Caco-2 (cell line): ENCODE measurements around the gene ARHGDIA. TPM values are rescaled to one million over a fixed set of nuclear protein-coding genes. Genes with fewer than 3 reads are reported as not detected.
A peak's percentile ranks its signal among the peaks of the same experiment; 100 is the strongest.

Experiments used
- BruUV-seq: library from RNA; stranded (reverse); fragments of 400-500 nt; replicated peaks from 2 replicates; lab custom pipeline; 2021; lab: Mats Ljungman, UMichigan
- CTCF ChIA-PET: fragments of 300-600 bp; sonication (Branson Sonifier 250); formaldehyde crosslinking; loops from one replicate; lab custom pipeline; 2022; ENCODE audit warnings: antibody characterized with exemption; lab: Charles Lee
- POLR2A ChIA-PET: fragments of 300-600 bp; sonication (Branson Sonifier 250); formaldehyde crosslinking; loops from one replicate; lab custom pipeline; 2022; ENCODE audit warnings: antibody characterized with exemption; lab: Charles Lee
- DNase-seq, 2 experiments: peaks; one replicate each; pipeline versions ENCODE4 v3.0.0 to v3.0.0-alpha.2; 2020 to 2022
- H3K27me3 ChIP-seq: replicated peaks from 2 replicates; pipeline ENCODE4 v1.6.0; 2011; ENCODE audit warnings: low read length; ENCODE audit not compliant: control insufficient read depth, insufficient read depth
- H3K36me3 ChIP-seq: 2 replicates; pipeline ENCODE4 v1.5.1; 2011; ENCODE audit warnings: low read length; ENCODE audit not compliant: control insufficient read depth, insufficient read depth
- H3K4me1 ChIP-seq: fragments of 250-450 bp; sonication (Bioruptor Pico); 2 replicates; pipeline ENCODE4 v1.5.1; 2020; ENCODE audit warnings: mild to moderate bottlenecking
- H3K4me3 ChIP-seq: 2 replicates; pipeline ENCODE4 v1.5.1; 2011; ENCODE audit warnings: low read depth, mild to moderate bottlenecking, control low read depth, low read length
- H3K9me3 ChIP-seq: fragments of 250-450 bp; sonication (Bioruptor Pico); 2 replicates; pipeline ENCODE4 v1.5.1; 2020; ENCODE audit warnings: mild to moderate bottlenecking, moderate library complexity
- H3K27ac Mint-ChIP-seq: one replicate; pipeline ENCODE4 v1.8.0; 2022; ENCODE audit warnings: mixed read lengths; ENCODE audit not compliant: unreplicated experiment
- H3K27me3 Mint-ChIP-seq: one replicate; pipeline ENCODE4 v1.8.0; 2022; ENCODE audit warnings: mixed read lengths; ENCODE audit not compliant: insufficient read depth, unreplicated experiment
- H3K36me3 Mint-ChIP-seq: one replicate; pipeline ENCODE4 v1.8.0; 2022; ENCODE audit warnings: mild to moderate bottlenecking, mixed read lengths; ENCODE audit not compliant: insufficient read depth, unreplicated experiment
- H3K4me1 Mint-ChIP-seq: one replicate; pipeline ENCODE4 v1.8.0; 2022; ENCODE audit warnings: low read depth, mixed read lengths; ENCODE audit not compliant: unreplicated experiment
- H3K4me3 Mint-ChIP-seq: one replicate; pipeline ENCODE4 v1.8.0; 2022; ENCODE audit warnings: mild to moderate bottlenecking, moderate library complexity, mixed read lengths; ENCODE audit not compliant: unreplicated experiment
- H3K9me3 Mint-ChIP-seq: one replicate; pipeline ENCODE4 v1.8.0; 2022; ENCODE audit warnings: mixed read lengths; ENCODE audit not compliant: unreplicated experiment
- intact Hi-C: fragments of 100-400 bp; cut with micrococcal nuclease; formaldehyde crosslinking; loops from one replicate; pipeline ENCODE4 v1.10.0; 2022; ENCODE audit not compliant: unreplicated experiment
- total RNA-seq: library from RNA; stranded (reverse); gene quantifications from 2 replicates; pipeline ENCODE4 v1.2.3, GENCODE V29; 2022
- TF ChIP-seq, protein P1 (sequence below), 2 experiments: fragments of 200-600 bp in 1 of 2; IDR thresholded peaks; 1 replicate in 1 of 2; 2 replicates in 1 of 2; pipeline versions ENCODE4 v1.5.1 to v1.8.0; 2011 to 2022; ENCODE audit warnings: antibody characterized with exemption in 1 of 2, control low read depth in 1 of 2, inconsistent platforms in 1 of 2, low read depth in 1 of 2, low read length in 1 of 2, mild to moderate bottlenecking in 1 of 2, moderate library complexity in 1 of 2; ENCODE audit not compliant: insufficient read depth in 1 of 2, severe bottlenecking in 1 of 2, unreplicated experiment in 1 of 2

ARHGDIA gene
- total RNA-seq, 1 experiment from 2014 or later = 253 TPM

DNA sequence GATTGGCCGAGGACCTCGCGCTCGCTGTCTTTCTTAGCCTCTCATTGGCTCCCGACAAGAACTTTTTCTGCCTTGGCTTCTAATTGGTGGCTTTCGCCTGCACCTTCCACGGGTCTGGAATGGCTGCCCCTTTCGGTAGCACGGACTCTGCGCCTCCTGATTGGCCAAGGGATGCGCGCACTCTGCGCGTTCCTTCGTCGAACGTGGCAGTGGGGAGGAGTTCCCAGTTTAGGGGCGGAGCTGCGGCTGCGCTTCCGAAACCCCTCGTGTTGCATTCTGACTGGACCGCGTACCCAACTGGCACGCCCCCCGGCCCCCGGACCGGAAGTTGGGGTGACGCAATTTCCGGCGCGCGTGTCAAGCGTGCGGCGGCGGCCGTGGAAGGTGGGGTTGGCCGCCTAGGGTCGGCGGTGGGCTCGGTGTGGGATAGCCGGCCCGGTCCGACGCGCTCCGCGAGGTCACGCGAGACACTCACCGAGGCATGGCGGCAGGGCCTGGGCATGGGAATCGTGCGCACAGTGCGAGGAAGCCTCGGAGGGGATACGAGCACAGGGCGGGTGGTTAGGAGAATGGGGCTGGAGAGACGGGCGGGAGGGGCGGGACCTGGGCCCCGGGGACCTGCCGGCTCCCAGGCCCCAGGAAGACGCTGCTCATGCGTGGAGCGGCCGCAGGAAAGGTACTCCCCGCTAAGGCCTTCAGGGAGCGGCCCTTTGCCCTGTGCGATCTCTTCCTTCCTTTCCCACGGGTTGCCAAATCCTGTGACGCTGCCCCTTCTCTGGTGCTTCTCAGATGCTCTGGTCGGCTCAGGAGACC lies 10.2 kb downstream of the ARHGDIA start:
- H3K27me3 Mint-ChIP-seq = no peaks in the 10 kb centered on the region
- H3K27ac Mint-ChIP-seq = peak overlapping the region; percentile 94
- TSS peak; percentile 47 for BruUV-seq
- Histone ChIP-seq H3K36me3 (peaks cover 6% of the 10 kb centered on the region), H3K27me3 (no peaks in the 10 kb centered on the region), H3K4me1 (peaks cover 17% of the 10 kb centered on the region), H3K9me3 (no peaks in the 10 kb centered on the region), H3K4me3 (peak overlapping the region; percentile 61)
- H3K9me3 Mint-ChIP-seq = no peaks in the 10 kb centered on the region
- TF ChIP-seq, protein P1, sequence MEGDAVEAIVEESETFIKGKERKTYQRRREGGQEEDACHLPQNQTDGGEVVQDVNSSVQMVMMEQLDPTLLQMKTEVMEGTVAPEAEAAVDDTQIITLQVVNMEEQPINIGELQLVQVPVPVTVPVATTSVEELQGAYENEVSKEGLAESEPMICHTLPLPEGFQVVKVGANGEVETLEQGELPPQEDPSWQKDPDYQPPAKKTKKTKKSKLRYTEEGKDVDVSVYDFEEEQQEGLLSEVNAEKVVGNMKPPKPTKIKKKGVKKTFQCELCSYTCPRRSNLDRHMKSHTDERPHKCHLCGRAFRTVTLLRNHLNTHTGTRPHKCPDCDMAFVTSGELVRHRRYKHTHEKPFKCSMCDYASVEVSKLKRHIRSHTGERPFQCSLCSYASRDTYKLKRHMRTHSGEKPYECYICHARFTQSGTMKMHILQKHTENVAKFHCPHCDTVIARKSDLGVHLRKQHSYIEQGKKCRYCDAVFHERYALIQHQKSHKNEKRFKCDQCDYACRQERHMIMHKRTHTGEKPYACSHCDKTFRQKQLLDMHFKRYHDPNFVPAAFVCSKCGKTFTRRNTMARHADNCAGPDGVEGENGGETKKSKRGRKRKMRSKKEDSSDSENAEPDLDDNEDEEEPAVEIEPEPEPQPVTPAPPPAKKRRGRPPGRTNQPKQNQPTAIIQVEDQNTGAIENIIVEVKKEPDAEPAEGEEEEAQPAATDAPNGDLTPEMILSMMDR (IDR thresholded peaks at IDR 0.05; ENCODE audit: insufficient read depth in 1 of 2, low read depth in 1 of 2, low read length in 1 of 2, severe bottlenecking in 1 of 2, unreplicated experiment in 1 of 2) = no peak
- CTCF ChIA-PET = interaction anchor here (1.1 kb wide), 1 partner anchor 54 kb away, joined by 4 read pairs; no protein-coding TSS in a partner anchor
- POLR2A ChIA-PET = interaction anchor here (0.5 to 1.2 kb wide), 9 partner anchors 9 to 494 kb away, joined by 3 to 7 read pairs (median 3); partner anchors contain the start of genes ALYREF, DCXR and MCRIP1
- intact Hi-C loops = loop anchor here (1.0 kb wide), 2 partner anchors 11 to 28 kb away; partner anchors contain the start of gene MCRIP1
- peak; percentile 99 to 100 for DNase-seq
- peaks cover 18% of the 10 kb centered on the region for H3K4me1 Mint-ChIP-seq
- peak overlapping the region; percentile 89 for H3K4me3 Mint-ChIP-seq
- H3K36me3 Mint-ChIP-seq = peaks cover 98% of the 10 kb centered on the region

DNA sequence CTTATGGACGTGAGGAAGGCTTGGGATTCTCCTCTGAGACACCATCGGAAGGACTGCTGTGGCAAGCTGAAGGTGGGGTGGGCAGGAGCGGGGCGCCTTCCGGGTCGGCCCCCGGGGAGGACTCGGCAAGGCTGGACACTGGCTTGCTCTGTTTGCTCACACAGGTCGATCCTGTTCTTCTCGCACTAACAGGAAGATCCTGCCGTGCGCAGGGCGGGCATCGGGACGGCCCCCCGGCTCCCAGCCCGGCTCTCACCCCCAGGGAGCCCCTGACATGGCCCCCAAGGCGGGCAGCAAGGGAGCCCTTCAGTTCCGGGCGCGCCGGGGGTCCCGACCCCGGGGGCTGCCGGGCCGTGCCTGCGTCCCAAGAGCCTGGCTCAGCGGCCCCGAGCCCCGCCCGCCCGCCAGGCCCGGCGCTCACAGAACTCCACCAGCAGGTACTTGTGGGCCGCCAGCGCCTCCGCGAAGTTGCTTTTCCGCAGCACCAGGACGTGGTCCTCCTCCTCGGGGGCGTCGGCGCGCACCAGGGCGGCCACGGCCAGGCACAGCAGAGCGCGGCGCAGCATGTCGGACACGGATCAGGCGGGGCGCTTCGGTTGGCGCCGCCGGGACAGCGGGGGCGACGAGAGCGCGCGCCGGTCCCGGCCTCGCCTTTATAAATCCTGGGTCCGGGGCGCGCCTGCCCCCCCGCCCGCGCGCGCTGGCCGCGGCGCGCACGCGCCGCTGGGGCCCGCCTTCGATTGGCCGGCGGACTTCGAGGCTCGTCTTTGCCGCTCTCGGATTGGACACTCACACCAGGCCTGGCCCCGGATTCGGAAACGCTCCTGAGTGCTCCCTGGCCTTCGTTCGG lies 11.0 kb downstream of the ARHGDIA start, which contains the start of gene P4HB:
Gene P4HB (minus strand): TSS at position 630 of the 850 bp plus-strand sequence. CDS start 64 bp downstream, at position 566.
- intact Hi-C loops = loop anchor here (1.0 kb wide), 2 partner anchors 12 to 27 kb away; partner anchors contain the start of gene MCRIP1
- POLR2A ChIA-PET = interaction anchor here (0.5 to 1.2 kb wide), 7 partner anchors 10 to 493 kb away, joined by 3 to 7 read pairs (median 4); partner anchors contain the start of genes ALYREF, DCXR and MCRIP1
- Mint-ChIP-seq H3K9me3 (no peaks in the 10 kb centered on the region), H3K27me3 (no peaks in the 10 kb centered on the region), H3K4me3 (peak within 1 kb of the TSS; percentile 89), H3K4me1 (peaks cover 18% of the 10 kb centered on the region), H3K27ac (peak within 1 kb of the TSS; percentile 94), H3K36me3 (peaks cover 98% of the 10 kb centered on the region)
- TF ChIP-seq, protein P1 (IDR thresholded peaks at IDR 0.05; ENCODE audit: insufficient read depth in 1 of 2, low read depth in 1 of 2, low read length in 1 of 2, severe bottlenecking in 1 of 2, unreplicated experiment in 1 of 2) = no peak
- H3K9me3 ChIP-seq = no peaks in the 10 kb centered on the region
- peaks cover 17% of the 10 kb centered on the region for H3K4me1 ChIP-seq
- CTCF ChIA-PET = no interaction called here
- no TSS peak for BruUV-seq
- peaks cover 6% of the 10 kb centered on the region for H3K36me3 ChIP-seq
- peak within 1 kb of the TSS; percentile 84 for H3K4me3 ChIP-seq
- DNase-seq = peak in 1 of 2 experiments; percentile 46
- H3K27me3 ChIP-seq = no peaks in the 10 kb centered on the region
